ENCODE results near the gene TRPM2. TPM values are rescaled to one million over a fixed set of nuclear protein-coding genes. Genes with fewer than 3 reads are reported as not detected.

Gene TRPM2
- total and polyA plus RNA-seq, 8 donors, result 1.3 to 10.3 (median 2.4) TPM

DNA sequence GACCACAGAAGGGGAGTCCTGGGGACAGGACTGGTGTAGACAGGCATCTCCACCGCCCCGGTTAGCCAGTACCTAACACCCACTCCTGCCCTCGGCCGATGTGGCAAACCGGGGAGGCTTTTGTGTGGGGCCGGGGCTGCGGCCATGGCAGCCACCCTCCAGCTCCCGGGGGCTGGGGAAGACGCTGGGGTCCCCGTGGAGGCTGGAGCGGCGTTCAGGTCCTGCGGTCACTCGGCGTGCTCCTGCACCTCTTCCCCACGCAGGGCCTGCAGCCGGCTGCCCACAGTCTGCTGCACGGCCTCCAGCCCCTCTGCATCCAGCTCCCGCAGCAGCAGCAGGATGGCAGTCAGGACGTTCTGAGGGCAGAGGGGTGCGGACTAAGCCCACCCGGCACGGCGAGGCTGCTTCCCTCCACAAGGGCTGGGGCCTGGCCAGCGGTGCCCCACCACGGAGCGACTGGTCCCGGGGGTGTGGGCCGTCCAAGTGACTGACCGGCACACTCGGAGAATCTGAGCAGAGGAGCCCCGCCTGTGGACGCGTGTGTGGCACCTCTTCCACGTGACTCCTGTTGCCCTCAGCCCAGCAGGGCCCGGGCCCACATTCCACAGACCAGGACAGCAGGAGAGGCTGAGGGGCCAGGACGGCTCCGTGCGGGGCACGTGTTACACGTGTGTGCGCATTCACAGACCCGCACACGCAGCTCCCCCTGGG is 23.3 kb upstream of the TRPM2 start:
- no peak for DNase-seq
- H3K4me3 ChIP-seq, result no peak overlapping the region
- 78 to 86% (median 82%) methylated on average over 15 to 44 of the region's 44 CpGs for WGBS, 5 donors
- no peaks in the 10 kb centered on the region for H3K27me3 ChIP-seq
- no peaks in the 10 kb centered on the region for H3K4me1 ChIP-seq
- no peaks in the 10 kb centered on the region for H3K9me3 ChIP-seq
- TF ChIP-seq POLR2A (IDR thresholded peaks at IDR 0.05) (no peak), POLR2AphosphoS5 (IDR thresholded peaks at IDR 0.05) (peak in 1 of 3 donors; percentile 4)
- H3K36me3 ChIP-seq, result peaks cover 5 to 76% (median 64%) of the 10 kb centered on the region in 4 donors
- no peak overlapping the region for H3K27ac ChIP-seq
- intact Hi-C loops (cut with DNase I; ENCODE audit: low total_unique reads), result no loop called here

- Histone ChIP-seq H3K9me3 (no peaks in the 10 kb centered on the region), H3K36me3 (peaks cover 3 to 76% (median 64%) of the 10 kb centered on the region in 4 donors), H3K4me3 (no peak overlapping the region), H3K27me3 (no peaks in the 10 kb centered on the region), H3K27ac (no peak overlapping the region), H3K4me1 (no peaks in the 10 kb centered on the region)
- intact Hi-C loops (cut with DNase I; ENCODE audit: low total_unique reads), result no loop called here
- DNase-seq, result no peak
- 76 to 85% (median 80%) methylated on average over 10 to 18 of the region's 18 CpGs for WGBS, 5 donors
- no peak for TF ChIP-seq EP300 (IDR thresholded peaks at IDR 0.05)
- no peak for TF ChIP-seq POLR2AphosphoS5 (IDR thresholded peaks at IDR 0.05)
- no peak for TF ChIP-seq POLR2A (IDR thresholded peaks at IDR 0.05)
- no peak for TF ChIP-seq CTCF (IDR thresholded peaks at IDR 0.05)
Measured at GRCh38 chr21:44330698-44331097, 22.7 kb upstream of the TRPM2 start.

DNA sequence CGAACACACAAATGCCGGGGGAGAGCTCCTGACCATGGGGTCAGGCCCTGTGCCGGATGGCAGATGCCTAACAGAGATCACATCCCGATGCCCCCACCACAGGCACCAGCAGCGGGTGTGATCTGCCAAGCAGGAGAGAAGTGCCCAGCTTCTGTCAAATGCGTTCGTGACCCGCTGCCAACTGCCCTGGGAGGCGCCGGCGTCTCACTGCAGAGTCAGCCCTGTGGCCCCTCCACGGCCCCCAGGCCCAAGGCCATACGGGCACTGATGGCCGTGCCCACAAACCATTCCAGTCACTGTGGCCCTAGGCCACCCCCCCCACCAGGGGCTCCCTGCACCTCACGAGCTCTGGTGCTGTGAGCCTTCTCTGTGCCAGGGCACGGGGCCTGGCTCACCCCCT is 22.2 kb upstream of the TRPM2 start:
- intact Hi-C loops (cut with DNase I; ENCODE audit: low total_unique reads), result no loop called here

DNA sequence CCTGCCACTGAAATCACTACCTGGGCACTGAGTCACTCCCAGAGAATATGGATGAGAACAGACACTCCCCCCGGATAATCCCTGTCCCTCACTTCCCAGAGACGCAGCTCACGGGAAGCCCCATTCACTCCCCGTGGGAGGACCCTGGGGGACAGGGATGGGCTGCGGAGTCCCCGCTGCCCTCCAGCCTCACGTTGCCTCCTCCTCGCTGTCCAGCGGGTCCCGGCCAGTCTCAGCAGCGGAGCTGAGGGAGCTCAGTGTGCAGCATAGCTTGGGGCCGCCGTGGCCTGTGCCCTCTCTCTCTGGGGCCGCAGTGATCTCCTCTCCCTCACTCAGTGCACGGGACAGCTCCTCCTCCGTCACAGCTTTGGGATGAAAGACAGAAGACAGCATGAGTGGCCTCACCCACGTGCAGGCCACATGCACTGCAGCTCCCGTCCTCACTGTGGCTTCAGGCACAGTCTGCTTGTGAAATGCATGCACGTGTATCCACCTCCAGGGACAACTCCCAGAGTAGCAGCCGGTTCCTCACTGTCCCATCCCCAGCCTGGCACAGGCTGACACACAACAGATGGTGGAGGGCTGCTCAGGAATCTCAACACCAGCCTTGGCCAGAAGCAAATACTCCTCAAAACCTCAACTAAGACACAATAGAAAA is 21.6 kb upstream of the TRPM2 start:
- Histone ChIP-seq H3K36me3 (peaks cover 7 to 76% (median 64%) of the 10 kb centered on the region in 4 donors), H3K27ac (no peak overlapping the region), H3K4me1 (no peaks in the 10 kb centered on the region), H3K4me3 (no peak overlapping the region), H3K27me3 (no peaks in the 10 kb centered on the region), H3K9me3 (no peaks in the 10 kb centered on the region)
- no peak for TF ChIP-seq POLR2AphosphoS5 (IDR thresholded peaks at IDR 0.05)
- no peak for TF ChIP-seq CTCF (IDR thresholded peaks at IDR 0.05)
- no peak for TF ChIP-seq POLR2A (IDR thresholded peaks at IDR 0.05)
- TF ChIP-seq EP300 (IDR thresholded peaks at IDR 0.05), result no peak
- intact Hi-C loops (cut with DNase I; ENCODE audit: low total_unique reads), result no loop called here
- no peak for DNase-seq
- WGBS, 5 donors, result 67 to 78% (median 73%) methylated on average over 12 to 20 of the region's 20 CpGs

More for the DNA sequence above, 22.2 kb upstream of the TRPM2 start:
- Histone ChIP-seq H3K4me3 (no peak overlapping the region), H3K27ac (no peak overlapping the region), H3K4me1 (no peaks in the 10 kb centered on the region), H3K36me3 (peaks cover 3 to 76% (median 64%) of the 10 kb centered on the region in 4 donors), H3K27me3 (no peaks in the 10 kb centered on the region), H3K9me3 (no peaks in the 10 kb centered on the region)
- no peak for DNase-seq
- no peak for TF ChIP-seq POLR2A (IDR thresholded peaks at IDR 0.05)
- no peak for TF ChIP-seq CTCF (IDR thresholded peaks at IDR 0.05)
- TF ChIP-seq POLR2AphosphoS5 (IDR thresholded peaks at IDR 0.05), result no peak
- no peak for TF ChIP-seq EP300 (IDR thresholded peaks at IDR 0.05)
- WGBS, 5 donors, result 81 to 88% (median 87%) methylated on average over 12 to 16 of the region's 16 CpGs; no CpG with 5 or more reads in 1 of the 5 donors

Data from stomach (tissue), 9 donors.